ENCODE data around the gene CCND1.

The CCND1 gene

GRCh38 chr11:69640995-69641581, at the start of gene CCND1:
TSS of gene CCND1 (plus strand) at chr11:69641156. CDS start at chr11:69641314, 158 bp downstream.
- peak within 1 kb of the TSS; percentile 80 for H3K4me3 ChIP-seq (ENCODE audit: low read length)
- H3K27ac ChIP-seq (ENCODE audit: low read depth, low read length) = peak within 1 kb of the TSS; percentile 58
- H3K9ac ChIP-seq (ENCODE audit: low read length) = peak within 1 kb of the TSS; percentile 30
- peaks cover 3% of the 10 kb centered on the region for H3K36me3 ChIP-seq (ENCODE audit: control insufficient read depth, insufficient read depth, low read length)
- H3K27me3 ChIP-seq (ENCODE audit: control insufficient read depth, insufficient read depth, low read length) = peaks cover 12% of the 10 kb centered on the region
- H3K4me1 ChIP-seq (ENCODE audit: control insufficient read depth, insufficient read depth, low read length) = peaks cover 15% of the 10 kb centered on the region

- H3K4me3 ChIP-seq (ENCODE audit: low read length) = no peak overlapping the region
- no peaks in the 10 kb centered on the region for H3K27me3 ChIP-seq (ENCODE audit: control insufficient read depth, insufficient read depth, low read length)
- H3K4me1 ChIP-seq (ENCODE audit: control insufficient read depth, insufficient read depth, low read length) = no peaks in the 10 kb centered on the region
- H3K9ac ChIP-seq (ENCODE audit: low read length) = no peak overlapping the region
- H3K27ac ChIP-seq (ENCODE audit: low read depth, low read length) = no peak overlapping the region
- H3K36me3 ChIP-seq (ENCODE audit: control insufficient read depth, insufficient read depth, low read length) = no peaks in the 10 kb centered on the region
These were observed 47.8 kb upstream of the CCND1 start for GRCh38 chr11:69592986-69593650.

- H3K27me3 ChIP-seq (ENCODE audit: control insufficient read depth, insufficient read depth, low read length) = no peaks in the 10 kb centered on the region
- H3K4me1 ChIP-seq (ENCODE audit: control insufficient read depth, insufficient read depth, low read length) = no peaks in the 10 kb centered on the region
- no peak overlapping the region for H3K27ac ChIP-seq (ENCODE audit: low read depth, low read length)
- no peak overlapping the region for H3K9ac ChIP-seq (ENCODE audit: low read length)
- no peak overlapping the region for H3K4me3 ChIP-seq (ENCODE audit: low read length)
- H3K36me3 ChIP-seq (ENCODE audit: control insufficient read depth, insufficient read depth, low read length) = no peaks in the 10 kb centered on the region
These were observed 47.1 kb upstream of the CCND1 start for GRCh38 chr11:69593851-69594250.

GRCh38 chr11:69594481-69594880, 46.5 kb upstream of the CCND1 start:
- no peak overlapping the region for H3K4me3 ChIP-seq (ENCODE audit: low read length)
- H3K27me3 ChIP-seq (ENCODE audit: control insufficient read depth, insufficient read depth, low read length) = no peaks in the 10 kb centered on the region
- no peaks in the 10 kb centered on the region for H3K4me1 ChIP-seq (ENCODE audit: control insufficient read depth, insufficient read depth, low read length)
- no peak overlapping the region for H3K27ac ChIP-seq (ENCODE audit: low read depth, low read length)
- H3K36me3 ChIP-seq (ENCODE audit: control insufficient read depth, insufficient read depth, low read length) = no peaks in the 10 kb centered on the region
- H3K9ac ChIP-seq (ENCODE audit: low read length) = peak overlapping the region; percentile 17

- Histone ChIP-seq H3K27me3 (ENCODE audit: control insufficient read depth, insufficient read depth, low read length) (no peaks in the 10 kb centered on the region), H3K4me1 (ENCODE audit: control insufficient read depth, insufficient read depth, low read length) (no peaks in the 10 kb centered on the region), H3K36me3 (ENCODE audit: control insufficient read depth, insufficient read depth, low read length) (no peaks in the 10 kb centered on the region), H3K27ac (ENCODE audit: low read depth, low read length) (no peak overlapping the region), H3K9ac (ENCODE audit: low read length) (no peak overlapping the region), H3K4me3 (ENCODE audit: low read length) (no peak overlapping the region)
These were observed 44.9 kb upstream of the CCND1 start for GRCh38 chr11:69595805-69596665.

- Histone ChIP-seq H3K36me3 (ENCODE audit: control insufficient read depth, insufficient read depth, low read length) (no peaks in the 10 kb centered on the region), H3K4me3 (ENCODE audit: low read length) (no peak overlapping the region), H3K9ac (ENCODE audit: low read length) (no peak overlapping the region), H3K27ac (ENCODE audit: low read depth, low read length) (no peak overlapping the region), H3K4me1 (ENCODE audit: control insufficient read depth, insufficient read depth, low read length) (no peaks in the 10 kb centered on the region), H3K27me3 (ENCODE audit: control insufficient read depth, insufficient read depth, low read length) (no peaks in the 10 kb centered on the region)
These were observed 42.8 kb upstream of the CCND1 start for GRCh38 chr11:69598147-69598546.

GRCh38 chr11:69599502-69599901, 41.5 kb upstream of the CCND1 start:
- no peaks in the 10 kb centered on the region for H3K36me3 ChIP-seq (ENCODE audit: control insufficient read depth, insufficient read depth, low read length)
- H3K27me3 ChIP-seq (ENCODE audit: control insufficient read depth, insufficient read depth, low read length) = no peaks in the 10 kb centered on the region
- no peak overlapping the region for H3K9ac ChIP-seq (ENCODE audit: low read length)

GRCh38 chr11:69600001-69600400, 41.0 kb upstream of the CCND1 start:
- Histone ChIP-seq H3K36me3 (ENCODE audit: control insufficient read depth, insufficient read depth, low read length) (no peaks in the 10 kb centered on the region), H3K27me3 (ENCODE audit: control insufficient read depth, insufficient read depth, low read length) (no peaks in the 10 kb centered on the region), H3K9ac (ENCODE audit: low read length) (no peak overlapping the region), H3K27ac (ENCODE audit: low read depth, low read length) (no peak overlapping the region), H3K4me3 (ENCODE audit: low read length) (no peak overlapping the region), H3K4me1 (ENCODE audit: control insufficient read depth, insufficient read depth, low read length) (no peaks in the 10 kb centered on the region)

More at GRCh38 chr11:69599502-69599901, 41.5 kb upstream of the CCND1 start:
- no peak overlapping the region for H3K4me3 ChIP-seq (ENCODE audit: low read length)
- no peak overlapping the region for H3K27ac ChIP-seq (ENCODE audit: low read depth, low read length)
- H3K4me1 ChIP-seq (ENCODE audit: control insufficient read depth, insufficient read depth, low read length) = no peaks in the 10 kb centered on the region

- no peaks in the 10 kb centered on the region for H3K36me3 ChIP-seq (ENCODE audit: control insufficient read depth, insufficient read depth, low read length)
- no peak overlapping the region for H3K9ac ChIP-seq (ENCODE audit: low read length)
- H3K4me3 ChIP-seq (ENCODE audit: low read length) = no peak overlapping the region
- H3K27me3 ChIP-seq (ENCODE audit: control insufficient read depth, insufficient read depth, low read length) = peaks cover 2% of the 10 kb centered on the region
- no peaks in the 10 kb centered on the region for H3K4me1 ChIP-seq (ENCODE audit: control insufficient read depth, insufficient read depth, low read length)
- H3K27ac ChIP-seq (ENCODE audit: low read depth, low read length) = no peak overlapping the region
These were observed 39.7 kb upstream of the CCND1 start for GRCh38 chr11:69601011-69601975.

GRCh38 chr11:69603111-69603836, 37.7 kb upstream of the CCND1 start:
- H3K36me3 ChIP-seq (ENCODE audit: control insufficient read depth, insufficient read depth, low read length) = no peaks in the 10 kb centered on the region
- H3K4me3 ChIP-seq (ENCODE audit: low read length) = no peak overlapping the region
- H3K27me3 ChIP-seq (ENCODE audit: control insufficient read depth, insufficient read depth, low read length) = peaks cover 2% of the 10 kb centered on the region
- no peaks in the 10 kb centered on the region for H3K4me1 ChIP-seq (ENCODE audit: control insufficient read depth, insufficient read depth, low read length)
- H3K27ac ChIP-seq (ENCODE audit: low read depth, low read length) = no peak overlapping the region
- no peak overlapping the region for H3K9ac ChIP-seq (ENCODE audit: low read length)

- Histone ChIP-seq H3K27me3 (ENCODE audit: control insufficient read depth, insufficient read depth, low read length) (peaks cover 2% of the 10 kb centered on the region), H3K9ac (ENCODE audit: low read length) (no peak overlapping the region), H3K4me3 (ENCODE audit: low read length) (no peak overlapping the region), H3K4me1 (ENCODE audit: control insufficient read depth, insufficient read depth, low read length) (no peaks in the 10 kb centered on the region), H3K27ac (ENCODE audit: low read depth, low read length) (no peak overlapping the region), H3K36me3 (ENCODE audit: control insufficient read depth, insufficient read depth, low read length) (no peaks in the 10 kb centered on the region)
These were observed 36.9 kb upstream of the CCND1 start for GRCh38 chr11:69604055-69604454.
